Right lobe of liver (tissue), 6 donors: ENCODE data around the gene RHOU. TPM values are rescaled to one million over a fixed set of nuclear protein-coding genes. Genes with fewer than 3 reads are reported as not detected.

Experiments used
- ATAC-seq, 4 donors: fragments of 200-7000 bp; cut with Tn5 transposase; one replicate each; pipeline ENCODE4 v1.9.1; 2020; ENCODE audit warnings: mild to moderate bottlenecking in 4 of 4, moderate library complexity in 4 of 4
- DNase-seq, 3 donors: peaks; one replicate each; pipeline ENCODE4 v3.0.0-alpha.2; 2020
- H3K27ac ChIP-seq, 3 donors: fragments of 200-600 bp; one replicate each; pipeline ENCODE4 v1.8.0; 2022
- H3K27me3 ChIP-seq, 2 donors: fragments of 200-600 bp; one replicate each; pipeline ENCODE4 v1.8.0; 2022
- H3K36me3 ChIP-seq, 4 donors: fragments of 200-600 bp; sonication (generic) in 1 of 4; one replicate each; pipeline versions ENCODE4 v1.5.1 to v1.8.0; 2017 to 2022; ENCODE audit warnings: control low read depth in 1 of 4
- H3K4me1 ChIP-seq, 4 donors: fragments of 200-600 bp; sonication (generic) in 1 of 4; one replicate each; pipeline versions ENCODE4 v1.5.1 to v1.8.0; 2017 to 2022; ENCODE audit warnings: control low read depth in 1 of 4
- H3K4me3 ChIP-seq, 3 donors: fragments of 200-600 bp; one replicate each; pipeline ENCODE4 v1.8.0; 2022
- H3K9me3 ChIP-seq, 4 donors: fragments of 200-600 bp; sonication (generic) in 1 of 4; one replicate each; pipeline versions ENCODE4 v1.5.1 to v1.8.0; 2017 to 2022; ENCODE audit warnings: control low read depth in 1 of 4
- CTCF ChIP-seq, 4 donors: fragments of 200-600 bp in 3 of 4; fragments of 450-650 bp in 1 of 4; IDR thresholded peaks; one replicate each; pipeline versions ENCODE4 v1.5.1 to v1.8.0; 2016 to 2022; ENCODE audit warnings: antibody characterized with exemption in 4 of 4, mild to moderate bottlenecking in 2 of 4
- POLR2A ChIP-seq: fragments of 450-650 bp; IDR thresholded peaks from one replicate; pipeline ENCODE4 v1.6.1; 2017; ENCODE audit warnings: antibody characterized with exemption, mild to moderate bottlenecking
- WGBS: methylation state at CpG from one replicate; pipeline ENCODE4 v1.1.6; 2018; ENCODE audit warnings: low coverage, low lambda C conversion rate; ENCODE audit not compliant: insufficient coverage; ENCODE audit errors: missing lambda C conversion rate; 5-methylcytosine and 5-hydroxymethylcytosine counted together
- intact Hi-C, 2 donors: fragments of 100-400 bp; cut with DNase I; formaldehyde crosslinking; loops; one replicate each; pipeline versions ENCODE4 v1.11.2 to v1.14.1; 2022
- total RNA-seq, 6 experiments: library from RNA; depleted of rRNA in 2 of 6; stranded (reverse); fragments of >200 nt in 2 of 6; fragmentation: NEBNext Ultra II Directional in 3 of 6; extraction: Animal tissue kit (Norgen Biotek cat#: 25700) in 3 of 6; gene quantifications; one replicate each; pipeline versions ENCODE4 v1.1.0 to v1.2.4, GENCODE V29; 2016 to 2023
- donor health status: DM: no; HTN: yes; CAD: no.
- donor health status: DM: no; HTN: no; CAD: no.
- donor health status: DM: no; HTN: no; CAD: no.
- donor health status: DM: no; HTN: yes; CAD: no.
- donor health status: DM: no; HTN: yes; CAD: no.

Gene RHOU
- total RNA-seq, 6 experiments from 2014 or later = 16.6 to 22.2 (median 19.6) TPM

GRCh38 chr1:228747301-228747935 is 12.1 kb downstream of the RHOU start:
- no peak for TF ChIP-seq POLR2A
- H3K4me1 ChIP-seq = peaks cover 0 to 21% (median 8%) of the 10 kb centered on the region in 4 donors

GRCh38 chr1:228748029-228748428 is 12.8 kb downstream of the RHOU start:
- Histone ChIP-seq H3K27ac (no peak overlapping the region), H3K4me1 (peaks cover 0 to 21% (median 8%) of the 10 kb centered on the region in 4 donors), H3K27me3 (no peaks in the 10 kb centered on the region), H3K9me3 (no peaks in the 10 kb centered on the region), H3K36me3 (peaks cover 0 to 19% (median 8%) of the 10 kb centered on the region in 4 donors), H3K4me3 (no peak overlapping the region)
- intact Hi-C loops = no loop called here
- ATAC-seq = no peak
- no peak for DNase-seq
- 72% methylated on average over 2 of the region's 2 CpGs for WGBS
- TF ChIP-seq CTCF (IDR thresholded peaks at IDR 0.05) (no peak), POLR2A (no peak)

More at GRCh38 chr1:228747301-228747935, 12.1 kb downstream of the RHOU start:
- H3K27ac ChIP-seq = no peak overlapping the region
- H3K27me3 ChIP-seq = no peaks in the 10 kb centered on the region
- intact Hi-C loops = no loop called here
- no peak overlapping the region for H3K4me3 ChIP-seq
- DNase-seq (no peak), ATAC-seq (peak in 1 of 4 donors; percentile 18)
- WGBS = 100% methylated on average over 2 of the region's 3 CpGs
- H3K36me3 ChIP-seq = peaks cover 0 to 24% (median 10%) of the 10 kb centered on the region in 4 donors
- no peaks in the 10 kb centered on the region for H3K9me3 ChIP-seq

- Histone ChIP-seq H3K4me1 (peaks cover 0 to 21% (median 7%) of the 10 kb centered on the region in 4 donors), H3K4me3 (no peak overlapping the region), H3K9me3 (no peaks in the 10 kb centered on the region), H3K36me3 (peaks cover 0 to 15% (median 6%) of the 10 kb centered on the region in 4 donors), H3K27ac (no peak overlapping the region), H3K27me3 (no peaks in the 10 kb centered on the region)
- WGBS = 48% methylated on average over 3 of the region's 3 CpGs
- DNase-seq = no peak
- intact Hi-C loops = no loop called here
- no peak for ATAC-seq
- TF ChIP-seq CTCF (IDR thresholded peaks at IDR 0.05) (no peak), POLR2A (no peak)
Observed at GRCh38 chr1:228748431-228748830, 13.2 kb downstream of the RHOU start.

GRCh38 chr1:228749765-228750164 is 14.5 kb downstream of the RHOU start:
- Histone ChIP-seq H3K27me3 (no peaks in the 10 kb centered on the region), H3K4me1 (peaks cover 0 to 8% (median 3%) of the 10 kb centered on the region in 4 donors), H3K4me3 (no peak overlapping the region), H3K9me3 (no peaks in the 10 kb centered on the region), H3K27ac (no peak overlapping the region), H3K36me3 (peaks cover 0 to 2% (median 0%) of the 10 kb centered on the region in 4 donors)
- 100% methylated on average over 1 of the region's 2 CpGs for WGBS
- intact Hi-C loops = no loop called here
- no peak for ATAC-seq
- no peak for DNase-seq
- no peak for TF ChIP-seq CTCF (IDR thresholded peaks at IDR 0.05)
- TF ChIP-seq POLR2A = no peak

GRCh38 chr1:228750915-228751314 is 15.6 kb downstream of the RHOU start:
- ATAC-seq (no peak), DNase-seq (no peak)
- H3K27ac ChIP-seq = no peak overlapping the region
- H3K36me3 ChIP-seq = no peaks in the 10 kb centered on the region
- H3K4me3 ChIP-seq = no peak overlapping the region
- no peaks in the 10 kb centered on the region for H3K27me3 ChIP-seq
- intact Hi-C loops = no loop called here
- 87% methylated on average over 8 of the region's 10 CpGs for WGBS
- H3K9me3 ChIP-seq = no peaks in the 10 kb centered on the region
- no peak for TF ChIP-seq POLR2A
- no peak for TF ChIP-seq CTCF (IDR thresholded peaks at IDR 0.05)
- H3K4me1 ChIP-seq = no peaks in the 10 kb centered on the region
